RWPE1 (cell line): ENCODE measurements around the gene MON1B.

Experiments
- CTCF ChIA-PET: fragments of 350-600 bp; sonication (Branson Sonifier 250); formaldehyde crosslinking; extraction: SDS; loops from one replicate; lab custom pipeline; 2021; lab: Yijun Ruan, JAX
- POLR2A ChIA-PET: fragments of 400-600 bp; formaldehyde crosslinking; extraction: SDS; loops from one replicate; lab custom pipeline; 2020; ENCODE audit warnings: antibody characterized with exemption; ENCODE audit not compliant: low non-redundant PET; lab: Yijun Ruan, JAX
- DNase-seq: peaks from one replicate; pipeline ENCODE4 v3.0.0; 2012; ENCODE audit warnings: low spot score
- H3K27ac ChIP-seq: fragments of 450-650 bp; 2 replicates; pipeline ENCODE4 v1.5.1; 2017
- CTCF ChIP-seq: fragments of 450-650 bp; conservative IDR thresholded peaks from 2 replicates; pipeline ENCODE4 v1.5.1; 2017; ENCODE audit warnings: low read depth, mild to moderate bottlenecking

The MON1B gene

GRCh38 chr16:77166726-77167125, 24.3 kb upstream of the MON1B start:
- ChIA-PET CTCF (interaction anchor here (0.8 kb wide), 1 partner anchor 9 kb away, joined by 5 read pairs; no protein-coding TSS in a partner anchor), POLR2A (no interaction called here)
- no peak for TF ChIP-seq CTCF
- no peak overlapping the region for H3K27ac ChIP-seq
- DNase-seq: no peak

GRCh38 chr16:77168901-77169300, 22.1 kb upstream of the MON1B start:
- ChIA-PET CTCF (interaction anchor here (0.6 to 0.7 kb wide), 3 partner anchors 68 to 1697 kb away, joined by 3 to 4 read pairs (median 3); no protein-coding TSS in a partner anchor), POLR2A (no interaction called here)
- no peak overlapping the region for H3K27ac ChIP-seq
- DNase-seq: no peak
- no peak for TF ChIP-seq CTCF

GRCh38 chr16:77169650-77170236, 21.2 kb upstream of the MON1B start:
- ChIA-PET CTCF (interaction anchor here (0.7 to 1.4 kb wide), 3 partner anchors 288 to 1381 kb away, joined by 3 to 6 read pairs (median 5); no protein-coding TSS in a partner anchor), POLR2A (no interaction called here)
- H3K27ac ChIP-seq: no peak overlapping the region
- TF ChIP-seq CTCF: peak; percentile 42
- peak; percentile 31 for DNase-seq

- ChIA-PET CTCF (interaction anchor here (0.6 to 1.8 kb wide), 9 partner anchors 8 to 1381 kb away, joined by 3 to 8 read pairs (median 4); no protein-coding TSS in a partner anchor), POLR2A (no interaction called here)
- H3K27ac ChIP-seq: no peak overlapping the region
- TF ChIP-seq CTCF: no peak
- no peak for DNase-seq
These were observed 20.2 kb upstream of the MON1B start for GRCh38 chr16:77170805-77171204.

GRCh38 chr16:77171745-77172635, 19.0 kb upstream of the MON1B start:
- ChIA-PET CTCF (interaction anchor here (0.6 to 1.8 kb wide), 19 partner anchors 10 to 1408 kb away, joined by 3 to 8 read pairs (median 3); no protein-coding TSS in a partner anchor), POLR2A (no interaction called here)
- DNase-seq: peak; percentile 53
- H3K27ac ChIP-seq: no peak overlapping the region
- peak; percentile 73 for TF ChIP-seq CTCF

GRCh38 chr16:77172951-77173350, 18.0 kb upstream of the MON1B start:
- POLR2A ChIA-PET: no interaction called here
- CTCF ChIA-PET: interaction anchor here (1.4 kb wide), 1 partner anchor 1372 kb away, joined by 3 read pairs; no protein-coding TSS in a partner anchor

More at GRCh38 chr16:77172951-77173350, 18.0 kb upstream of the MON1B start:
- no peak overlapping the region for H3K27ac ChIP-seq
- no peak for TF ChIP-seq CTCF
- no peak for DNase-seq
